SK-N-MC (cell line): ENCODE results near the gene ALX4.

Experiments
- EZH2 ChIP-seq: fragments of 200-600 bp; sonication (generic); IDR thresholded peaks from one replicate; pipeline ENCODE4 v1.6.1; 2017; ENCODE audit warnings: antibody characterized with exemption
- FOXP2 ChIP-seq: optimal IDR thresholded peaks from 2 replicates; pipeline ENCODE3; 2011; ENCODE audit warnings: mild to moderate bottlenecking, moderate library complexity; ENCODE audit not compliant: insufficient read depth; ENCODE audit errors: extremely low read length, control extremely low read depth
- POLR2AphosphoS5 ChIP-seq: IDR thresholded peaks from 2 replicates; pipeline ENCODE4 v1.6.1; 2012; ENCODE audit warnings: mild to moderate bottlenecking, low read depth, low read length, borderline replicate concordance

- TF ChIP-seq EZH2 = no peak
- no peak for TF ChIP-seq FOXP2
- no peak for TF ChIP-seq POLR2AphosphoS5
Observed at GRCh38 chr11:44348721-44349120, 38.8 kb upstream of the ALX4 start.
